ENCODE results near the gene DIAPH1.
A peak's percentile ranks its signal among the peaks of the same experiment; 100 is the strongest.

Gene DIAPH1

DNA sequence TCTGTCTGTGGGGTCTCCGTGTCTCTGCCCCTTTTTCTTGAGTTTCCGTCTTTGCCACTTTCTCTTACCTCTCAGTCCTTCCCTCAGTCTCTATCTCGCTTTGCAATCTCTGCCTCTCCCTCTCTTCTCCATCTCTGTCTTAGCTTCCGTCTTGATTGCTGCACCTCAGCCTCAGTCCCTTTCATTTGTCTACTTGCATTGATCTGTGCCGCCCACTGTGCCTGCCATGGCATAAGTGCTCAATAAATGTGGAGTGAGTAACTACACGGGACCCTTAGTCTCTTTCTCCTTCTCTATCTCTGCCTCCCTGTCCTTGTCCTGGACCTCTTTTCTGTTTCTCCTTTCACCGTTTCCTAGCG is 123.4 kb downstream of the DIAPH1 start:
- no peak for DNase-seq

DNA sequence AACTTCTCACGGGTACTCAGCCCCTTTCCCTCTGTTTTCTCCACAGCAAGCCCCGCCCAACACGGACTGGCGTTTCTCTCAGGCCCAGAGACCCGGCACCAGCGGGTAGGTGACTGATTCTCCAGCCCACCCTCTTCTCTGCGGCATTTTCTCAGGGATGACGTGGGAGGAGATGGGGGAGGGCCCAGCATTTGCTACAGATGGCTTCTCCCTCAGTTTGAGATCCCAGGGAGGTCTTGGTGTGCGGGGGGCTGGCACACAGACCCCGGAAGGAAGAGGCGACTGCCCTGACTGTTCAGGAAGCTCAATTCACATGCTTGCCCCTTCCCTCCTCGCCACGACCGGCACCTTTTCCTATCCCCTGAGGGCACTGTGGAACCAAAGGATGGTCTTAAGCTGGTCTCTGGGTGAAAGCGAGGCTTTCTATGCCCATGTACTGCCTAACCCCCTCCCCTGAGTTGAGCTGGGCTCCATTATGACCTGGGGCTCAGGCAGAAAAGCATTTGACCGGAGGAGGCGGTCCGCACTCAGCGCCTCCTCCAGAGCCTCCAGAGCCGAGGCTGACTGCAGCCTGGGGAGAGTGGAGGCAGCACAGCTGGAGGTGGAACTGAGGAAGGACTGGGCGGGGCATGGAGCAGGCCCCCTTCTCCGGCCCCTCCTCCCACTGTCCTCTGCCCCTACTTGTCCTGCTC is 123.9 kb downstream of the DIAPH1 start:
- no peak for DNase-seq

DNA sequence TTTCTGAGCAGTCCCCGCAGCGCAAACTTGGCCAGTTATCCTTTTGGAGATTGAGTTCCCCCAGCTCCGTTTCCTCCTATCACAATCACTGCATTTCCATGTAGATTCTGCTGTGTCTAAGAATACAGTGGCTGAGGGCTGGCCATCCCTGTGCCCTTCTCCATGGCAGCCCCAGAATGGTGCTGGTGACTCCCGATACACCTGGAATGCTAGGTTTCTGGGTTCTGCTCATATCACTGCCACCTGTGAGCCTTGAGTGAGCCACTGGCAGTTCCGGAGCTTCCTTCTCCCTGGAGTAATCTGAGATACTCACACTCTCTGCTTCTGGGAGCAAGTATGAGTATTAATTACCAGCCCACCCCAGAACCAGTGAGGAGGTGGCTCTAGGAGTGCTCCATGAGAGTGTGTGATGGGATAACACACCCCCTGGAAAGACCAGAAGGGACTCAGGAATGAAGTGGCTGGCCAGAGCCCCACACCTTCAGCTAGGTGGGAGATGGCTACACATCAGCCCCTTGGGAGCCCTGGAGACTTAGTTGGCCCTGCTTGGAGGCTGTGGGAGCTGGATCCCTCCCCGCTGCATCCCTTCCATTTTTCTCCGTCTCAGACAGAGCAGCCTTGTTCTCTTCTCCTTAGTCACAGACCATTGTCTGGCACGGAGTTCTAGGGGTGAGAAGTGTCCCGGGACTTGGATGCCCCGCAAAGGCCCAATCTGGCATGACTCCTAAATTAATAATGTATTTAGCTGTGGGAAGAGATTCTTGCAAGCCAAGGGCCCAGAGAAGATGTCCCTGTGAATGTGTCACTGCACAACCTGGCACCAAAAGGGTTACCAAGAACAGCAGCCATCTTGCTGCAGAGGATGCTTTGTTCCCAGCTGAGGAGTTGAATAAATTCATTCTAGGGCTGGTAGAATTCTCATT is 125.0 kb downstream of the DIAPH1 start:
- peak; percentile 38 to 64 for DNase-seq

DNA sequence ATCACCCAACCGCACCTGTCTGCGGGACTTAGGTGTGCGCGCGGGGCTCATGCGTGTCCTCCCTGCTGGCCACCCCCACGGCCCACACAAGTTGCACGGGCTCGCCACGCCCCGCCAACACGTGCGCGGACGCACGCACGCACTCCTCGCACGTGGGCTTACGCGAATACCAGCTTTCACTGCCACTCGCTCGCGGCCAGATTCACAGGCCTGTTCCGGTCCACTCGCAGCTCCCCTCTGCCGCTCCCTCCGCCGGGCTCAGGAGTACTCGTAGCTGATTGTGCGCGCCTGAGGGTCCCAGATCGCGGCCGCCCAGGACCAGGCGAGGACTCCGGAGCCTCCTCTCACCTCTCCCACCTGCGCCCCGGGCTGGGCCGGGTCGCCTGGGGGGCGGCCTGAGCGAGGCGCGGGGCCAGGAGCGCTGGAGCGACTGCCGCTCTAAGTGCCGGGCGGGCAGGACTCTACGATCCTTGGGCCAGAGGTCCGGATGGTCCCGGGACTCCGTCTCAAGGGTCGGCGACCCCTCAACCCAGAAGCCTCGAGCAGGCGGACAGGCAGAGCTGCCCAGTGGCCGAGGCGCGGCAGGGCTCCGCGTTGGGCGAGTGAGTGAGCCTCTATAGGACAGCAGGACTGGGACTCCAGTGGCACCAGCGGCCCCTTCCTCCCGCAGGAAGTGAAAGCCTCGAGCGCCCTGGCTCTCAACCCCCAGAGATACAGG is 126.5 kb downstream of the DIAPH1 start:
- no peak for DNase-seq

DNA sequence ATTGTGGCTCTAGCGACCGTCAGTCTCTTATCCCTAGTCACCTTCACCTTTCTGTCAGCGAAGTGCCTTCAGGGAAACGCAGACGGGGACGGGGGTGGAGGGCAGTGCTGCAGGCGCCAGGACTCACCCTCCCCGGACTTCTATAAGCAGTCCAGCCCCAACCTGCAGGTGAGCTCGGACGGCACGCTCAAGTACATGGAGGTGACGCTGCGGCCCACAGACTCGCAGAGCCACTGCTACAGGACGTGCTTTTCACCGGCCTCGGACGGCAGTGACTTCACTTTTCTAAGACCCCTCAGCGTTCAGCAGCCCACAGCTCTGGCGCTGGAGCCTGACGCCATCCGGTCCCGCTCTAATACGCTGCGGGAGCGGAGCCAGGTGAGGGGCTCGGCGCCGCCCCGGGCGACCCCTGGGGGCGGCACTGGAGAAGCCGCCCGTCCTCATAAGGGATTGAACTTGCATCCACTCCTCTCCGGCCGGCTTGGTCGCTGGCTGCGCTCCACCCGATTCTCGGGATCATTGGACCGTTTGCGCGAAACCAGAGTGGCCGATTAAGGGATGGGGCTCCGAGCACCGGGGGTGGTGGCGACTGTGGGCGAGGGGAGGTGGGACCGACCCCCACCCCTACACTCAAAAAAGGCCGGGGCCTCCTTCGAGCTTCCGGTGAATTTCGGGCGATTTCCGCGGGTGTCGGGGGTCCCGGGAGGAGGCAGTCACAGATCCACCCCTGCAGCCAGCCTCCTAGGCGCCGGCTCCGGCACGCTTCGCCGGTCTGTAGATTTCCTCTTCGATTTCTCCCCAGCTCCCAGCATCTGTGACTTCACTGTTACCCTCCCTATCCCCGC is 127.3 kb downstream of the DIAPH1 start:
- no peak for DNase-seq

DNA sequence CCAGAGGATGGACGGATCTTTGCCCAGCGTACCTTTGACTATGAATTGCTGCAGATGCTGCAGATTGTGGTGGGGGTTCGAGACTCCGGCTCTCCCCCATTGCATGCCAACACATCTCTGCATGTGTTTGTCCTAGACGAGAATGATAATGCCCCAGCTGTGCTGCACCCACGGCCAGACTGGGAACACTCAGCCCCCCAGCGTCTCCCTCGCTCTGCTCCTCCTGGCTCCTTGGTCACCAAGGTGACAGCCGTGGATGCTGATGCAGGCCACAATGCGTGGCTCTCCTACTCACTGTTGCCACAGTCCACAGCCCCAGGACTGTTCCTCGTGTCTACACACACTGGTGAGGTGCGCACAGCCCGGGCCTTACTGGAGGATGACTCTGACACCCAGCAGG is 128.0 kb downstream of the DIAPH1 start:
- DNase-seq: no peak

DNA sequence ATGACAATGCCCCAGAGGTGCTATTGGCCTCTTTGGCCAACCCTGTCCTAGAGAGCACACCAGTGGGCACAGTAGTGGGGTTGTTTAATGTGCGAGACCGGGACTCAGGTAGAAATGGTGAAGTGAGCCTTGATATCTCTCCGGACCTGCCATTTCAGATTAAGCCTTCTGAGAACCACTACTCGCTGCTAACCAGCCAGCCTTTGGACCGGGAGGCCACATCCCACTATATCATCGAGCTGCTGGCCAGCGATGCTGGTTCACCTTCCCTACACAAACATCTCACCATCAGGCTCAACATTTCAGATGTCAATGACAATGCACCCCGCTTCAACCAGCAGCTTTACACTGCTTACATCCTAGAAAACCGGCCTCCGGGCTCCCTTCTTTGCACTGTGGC is 128.5 kb downstream of the DIAPH1 start:
- DNase-seq: no peak

DNA sequence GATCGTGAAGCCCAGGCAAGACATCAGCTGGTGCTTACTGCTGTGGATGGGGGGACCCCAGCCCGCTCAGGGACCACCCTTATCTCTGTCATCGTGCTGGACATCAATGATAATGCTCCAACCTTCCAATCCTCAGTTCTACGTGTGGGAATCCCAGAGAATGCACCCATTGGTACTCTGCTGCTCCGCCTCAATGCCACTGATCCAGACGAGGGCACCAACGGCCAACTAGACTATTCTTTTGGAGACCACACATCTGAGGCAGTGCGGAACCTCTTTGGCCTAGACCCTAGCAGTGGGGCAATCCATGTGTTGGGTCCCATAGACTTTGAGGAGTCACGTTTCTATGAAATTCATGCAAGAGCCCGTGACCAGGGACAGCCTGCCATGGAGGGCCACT is 129.0 kb downstream of the DIAPH1 start:
- no peak for DNase-seq

DNA sequence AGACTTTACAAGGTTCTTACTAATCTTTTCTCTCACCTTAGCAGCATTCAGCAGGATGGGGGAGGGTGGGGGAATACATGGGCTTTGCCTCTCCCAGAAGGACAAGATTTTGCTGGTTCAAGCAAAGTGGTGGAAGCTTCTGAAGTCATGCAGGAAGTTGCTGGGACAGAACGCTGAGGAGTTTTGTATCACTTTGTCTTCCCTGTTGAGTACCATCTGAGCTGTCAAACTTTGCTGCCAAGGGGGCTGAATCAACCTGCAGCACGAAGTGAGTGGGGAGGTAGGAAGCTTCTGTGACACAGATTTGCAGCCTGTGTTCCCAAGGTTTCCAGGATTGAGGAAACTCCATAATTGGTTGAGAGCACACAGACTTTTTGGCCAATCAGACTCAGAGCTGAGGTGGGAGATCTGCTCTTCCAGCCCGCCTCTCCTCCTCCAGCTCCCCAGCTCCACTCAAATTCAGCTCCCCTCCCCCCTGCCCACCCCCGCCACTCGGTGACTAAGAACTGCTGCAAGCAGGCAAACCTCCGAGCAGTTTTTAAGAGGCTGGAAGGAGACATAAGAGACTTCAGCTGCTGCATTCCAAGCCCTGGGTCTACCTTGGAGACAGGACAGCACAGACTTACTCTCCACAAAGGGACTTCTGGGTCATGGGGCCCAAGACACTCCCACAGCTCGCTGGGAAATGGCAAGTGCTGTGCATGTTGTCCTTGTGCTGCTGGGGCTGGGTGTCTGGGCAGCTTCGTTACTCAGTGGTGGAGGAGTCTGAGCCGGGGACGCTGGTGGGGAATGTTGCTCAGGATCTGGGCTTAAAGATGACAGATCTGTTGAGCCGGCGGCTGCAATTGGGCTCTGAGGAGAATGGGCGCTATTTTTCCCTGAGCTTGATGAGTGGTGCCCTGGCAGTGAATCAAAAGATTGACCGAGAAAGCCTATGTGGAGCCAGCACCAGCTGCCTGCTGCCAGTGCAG is 129.9 kb downstream of the DIAPH1 start, which contains the start of gene PCDHGC5:
Gene PCDHGC5, plus strand, starts transcription at position 491 of the 971 bp plus-strand sequence. Its CDS starts 160 bp downstream, at position 651.
- peak; percentile 68 for DNase-seq

DNA sequence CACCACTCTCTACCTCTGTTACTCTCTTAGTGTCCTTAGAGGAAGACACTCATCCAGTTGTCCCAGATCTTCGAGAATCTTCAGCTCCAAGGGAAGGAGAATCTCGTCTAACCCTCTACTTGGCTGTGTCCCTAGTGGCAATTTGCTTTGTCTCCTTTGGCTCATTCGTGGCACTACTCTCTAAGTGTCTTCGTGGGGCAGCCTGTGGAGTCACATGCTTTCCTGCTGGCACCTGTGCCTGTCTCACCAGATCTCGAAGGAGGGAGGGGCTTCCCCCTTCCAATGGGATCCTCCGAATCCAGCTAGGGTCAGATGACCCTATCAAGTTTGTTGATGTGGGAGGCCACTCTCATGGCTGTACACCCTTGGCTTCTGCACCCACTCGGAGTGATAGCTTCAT is 131.7 kb downstream of the DIAPH1 start:
- no peak for DNase-seq

DNA sequence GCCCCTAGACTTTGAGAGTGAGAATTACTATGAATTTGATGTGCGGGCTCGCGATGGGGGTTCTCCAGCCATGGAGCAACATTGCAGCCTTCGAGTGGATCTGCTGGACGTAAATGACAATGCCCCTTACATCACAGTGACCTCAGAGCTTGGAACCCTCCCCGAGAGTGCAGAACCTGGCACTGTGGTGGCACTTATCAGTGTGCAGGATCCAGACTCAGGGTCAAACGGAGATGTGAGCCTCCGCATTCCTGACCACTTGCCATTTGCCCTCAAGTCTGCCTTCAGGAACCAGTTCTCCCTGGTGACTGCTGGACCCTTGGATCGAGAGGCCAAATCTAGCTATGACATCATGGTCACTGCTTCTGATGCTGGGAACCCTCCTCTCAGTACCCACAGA is 132.7 kb downstream of the DIAPH1 start:
- no peak for DNase-seq

DNA sequence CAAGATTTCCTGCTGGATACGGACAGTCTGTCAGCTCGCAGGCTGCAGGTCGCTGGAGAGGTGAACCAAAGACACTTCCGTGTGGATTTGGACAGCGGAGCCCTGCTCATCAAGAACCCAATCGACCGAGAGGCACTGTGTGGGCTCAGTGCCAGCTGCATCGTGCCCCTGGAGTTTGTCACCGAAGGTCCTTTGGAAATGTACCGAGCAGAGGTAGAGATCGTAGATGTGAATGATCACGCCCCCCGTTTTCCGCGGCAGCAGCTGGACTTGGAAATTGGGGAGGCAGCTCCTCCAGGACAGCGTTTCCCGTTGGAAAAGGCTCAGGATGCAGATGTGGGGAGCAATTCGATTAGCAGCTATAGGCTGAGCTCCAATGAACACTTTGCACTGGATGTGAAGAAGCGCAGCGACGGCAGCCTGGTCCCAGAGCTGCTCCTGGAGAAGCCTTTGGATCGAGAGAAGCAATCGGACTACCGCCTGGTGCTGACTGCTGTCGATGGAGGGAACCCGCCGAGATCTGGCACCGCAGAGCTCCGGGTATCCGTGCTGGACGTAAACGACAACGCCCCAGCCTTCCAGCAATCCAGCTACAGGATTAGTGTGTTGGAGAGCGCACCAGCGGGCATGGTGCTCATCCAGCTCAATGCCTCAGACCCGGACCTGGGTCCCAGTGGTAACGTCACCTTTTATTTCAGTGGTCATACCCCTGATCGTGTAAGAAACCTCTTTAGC is 133.3 kb downstream of the DIAPH1 start:
- no peak for DNase-seq

DNA sequence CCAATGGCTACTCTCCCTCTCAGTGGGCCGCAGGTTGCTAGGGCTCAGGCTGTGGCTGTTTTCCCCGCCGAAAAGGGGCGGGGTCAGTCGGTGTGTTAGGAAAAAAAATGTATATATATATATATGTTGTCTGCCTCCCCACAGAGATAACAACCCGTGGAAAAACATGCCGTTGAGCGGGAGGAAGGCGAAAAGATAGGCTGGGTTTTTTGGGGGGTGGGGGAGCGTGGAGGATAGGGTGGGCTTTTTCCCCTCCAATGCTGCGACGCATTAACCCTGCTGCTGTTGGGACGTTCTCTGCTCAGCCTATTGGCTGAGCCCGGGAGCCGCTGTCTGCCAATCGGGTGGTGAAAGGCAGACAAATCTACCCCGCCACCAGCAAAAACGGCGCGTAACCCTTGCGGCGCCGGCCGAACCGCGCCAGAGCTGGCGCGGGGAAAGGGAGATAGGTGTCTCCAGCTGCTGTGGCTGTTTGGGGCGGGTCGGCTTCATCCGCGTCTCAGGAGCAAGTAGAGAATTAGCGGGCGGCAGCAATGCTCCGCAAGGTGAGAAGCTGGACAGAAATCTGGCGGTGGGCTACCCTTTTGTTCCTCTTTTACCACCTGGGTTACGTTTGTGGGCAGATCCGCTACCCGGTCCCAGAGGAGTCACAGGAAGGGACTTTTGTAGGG is 134.0 kb downstream of the DIAPH1 start, which contains the start of gene PCDHGC4:
Gene PCDHGC4, plus strand, starts transcription at position 390 of the 671 bp plus-strand sequence. Its CDS starts 144 bp downstream, at position 534.
- DNase-seq: no peak

DNA sequence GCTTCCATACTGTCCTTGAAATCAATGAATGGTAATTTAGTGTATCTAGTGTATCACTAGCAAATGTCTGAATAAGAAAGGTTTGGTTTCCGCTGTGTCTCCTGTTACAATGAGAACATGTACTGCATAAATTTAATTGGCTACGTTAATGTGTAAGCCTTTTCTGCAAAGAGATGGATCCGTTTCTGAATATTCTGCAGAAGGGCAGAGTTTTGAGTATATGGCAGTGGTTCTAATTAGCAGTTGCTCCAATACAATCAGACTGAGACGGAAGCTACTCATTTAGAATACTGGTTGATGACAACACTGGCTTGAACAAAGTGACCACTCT is 134.5 kb downstream of the DIAPH1 start:
- no peak for DNase-seq

DNA sequence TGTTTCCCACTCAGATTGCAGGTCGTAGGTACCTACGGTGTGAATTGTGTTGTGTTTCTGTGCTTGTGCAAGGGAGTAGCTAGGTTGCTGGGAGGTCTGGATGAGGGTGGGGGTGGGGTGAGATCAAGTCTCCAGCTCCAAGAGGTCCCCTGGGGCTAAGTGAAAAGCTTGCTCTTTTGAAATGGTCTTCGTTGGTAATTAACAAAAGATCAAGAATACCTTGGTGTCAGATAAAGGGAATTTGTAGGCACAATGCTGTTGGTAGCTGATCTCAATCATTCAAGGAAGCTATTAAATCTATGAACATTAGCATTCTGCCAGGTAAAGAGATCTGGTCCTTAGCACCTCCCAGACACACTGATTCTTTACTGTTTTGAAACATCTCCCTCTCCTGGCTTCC is 134.9 kb downstream of the DIAPH1 start:
- no peak for DNase-seq

DNA sequence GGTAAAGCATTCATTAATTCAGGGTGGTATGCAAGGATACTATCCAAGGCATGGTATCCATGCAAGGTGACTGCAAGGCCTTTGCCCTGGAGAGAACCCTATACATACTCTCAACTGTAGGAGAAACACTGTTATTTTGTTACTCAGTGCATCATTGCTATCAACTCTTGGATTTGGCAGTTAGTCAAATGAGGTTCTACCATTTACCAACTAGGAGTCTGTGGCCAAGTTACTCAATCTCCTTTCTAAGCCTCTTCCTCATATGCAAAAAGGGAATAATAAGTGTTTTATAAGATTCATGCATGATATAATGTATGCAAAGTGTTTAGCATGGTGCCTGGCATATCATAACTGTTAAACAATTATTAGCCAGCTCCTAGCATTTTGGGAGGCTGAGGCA is 139.0 kb downstream of the DIAPH1 start:
- no peak for DNase-seq

DNA sequence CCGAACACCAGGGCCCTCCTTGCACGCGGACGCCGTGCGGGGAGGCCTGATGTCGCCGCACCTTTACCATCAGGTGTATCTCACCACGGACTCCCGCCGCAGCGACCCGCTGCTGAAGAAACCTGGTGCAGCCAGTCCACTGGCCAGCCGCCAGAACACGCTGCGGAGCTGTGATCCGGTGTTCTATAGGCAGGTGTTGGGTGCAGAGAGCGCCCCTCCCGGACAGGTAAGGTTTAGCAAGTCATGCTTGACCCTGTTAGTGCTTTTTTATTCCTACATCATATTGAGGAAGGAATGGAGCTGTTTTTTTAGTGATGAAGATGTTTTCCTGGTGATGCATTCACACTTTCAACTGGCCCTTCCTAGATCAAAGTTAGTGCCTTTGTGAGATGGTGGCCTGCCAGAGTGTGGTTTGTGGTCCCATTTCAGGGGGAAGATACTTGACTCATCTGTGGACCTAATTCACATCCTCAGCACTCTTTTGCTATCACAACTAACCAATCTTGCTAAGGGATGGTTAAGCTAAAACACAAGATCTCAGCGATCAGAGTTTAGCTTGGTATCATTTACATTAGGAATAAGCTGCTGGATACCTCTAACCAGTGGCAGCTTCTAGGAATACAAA is 140.4 kb downstream of the DIAPH1 start:
- no peak for DNase-seq

DNA sequence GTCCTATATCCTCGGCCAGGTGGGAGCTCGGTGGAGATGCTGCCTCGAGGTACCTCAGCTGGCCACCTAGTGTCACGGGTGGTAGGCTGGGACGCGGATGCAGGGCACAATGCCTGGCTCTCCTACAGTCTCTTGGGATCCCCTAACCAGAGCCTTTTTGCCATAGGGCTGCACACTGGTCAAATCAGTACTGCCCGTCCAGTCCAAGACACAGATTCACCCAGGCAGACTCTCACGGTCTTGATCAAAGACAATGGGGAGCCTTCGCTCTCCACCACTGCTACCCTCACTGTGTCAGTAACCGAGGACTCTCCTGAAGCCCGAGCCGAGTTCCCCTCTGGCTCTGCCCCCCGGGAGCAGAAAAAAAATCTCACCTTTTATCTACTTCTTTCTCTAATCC is 141.0 kb downstream of the DIAPH1 start:
- no peak for DNase-seq

DNA sequence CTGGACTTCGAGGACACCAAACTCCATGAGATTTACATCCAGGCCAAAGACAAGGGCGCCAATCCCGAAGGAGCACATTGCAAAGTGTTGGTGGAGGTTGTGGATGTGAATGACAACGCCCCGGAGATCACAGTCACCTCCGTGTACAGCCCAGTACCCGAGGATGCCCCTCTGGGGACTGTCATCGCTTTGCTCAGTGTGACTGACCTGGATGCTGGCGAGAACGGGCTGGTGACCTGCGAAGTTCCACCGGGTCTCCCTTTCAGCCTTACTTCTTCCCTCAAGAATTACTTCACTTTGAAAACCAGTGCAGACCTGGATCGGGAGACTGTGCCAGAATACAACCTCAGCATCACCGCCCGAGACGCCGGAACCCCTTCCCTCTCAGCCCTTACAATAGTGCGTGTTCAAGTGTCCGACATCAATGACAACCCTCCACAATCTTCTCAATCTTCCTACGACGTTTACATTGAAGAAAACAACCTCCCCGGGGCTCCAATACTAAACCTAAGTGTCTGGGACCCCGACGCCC is 141.7 kb downstream of the DIAPH1 start:
- no peak for DNase-seq
